ENCODE results near the gene CLCN6.

CLCN6 gene

GRCh38 chr1:11780380-11781147 lies 25.4 kb upstream of the CLCN6 start:
- peak; percentile 96 for DNase-seq (ENCODE audit: low read depth, low spot score)

DNA sequence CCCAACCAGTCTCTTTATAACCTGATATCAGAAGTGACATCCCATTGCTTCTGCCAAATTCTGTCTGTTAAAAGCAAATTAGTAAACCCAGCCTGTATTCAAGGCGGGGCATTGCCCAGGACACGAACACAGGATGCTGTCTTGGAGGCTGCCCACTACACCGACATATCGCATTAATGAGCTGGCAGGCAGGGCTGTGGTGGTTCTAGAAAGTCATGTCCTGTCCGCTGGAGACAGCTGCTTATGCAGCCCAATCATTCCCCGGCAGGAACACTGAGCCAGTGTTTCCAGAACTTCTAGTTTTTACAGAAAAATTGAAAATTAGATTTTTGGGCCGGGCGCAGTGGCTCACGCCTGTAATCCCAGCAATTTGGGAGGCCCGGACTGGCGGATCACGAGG lies 24.7 kb upstream of the CLCN6 start:
- no peak for DNase-seq (ENCODE audit: low read depth, low spot score)

- no peak for DNase-seq (ENCODE audit: low read depth, low spot score)
Observed at GRCh38 chr1:11782127-11782708, 23.8 kb upstream of the CLCN6 start.

DNA sequence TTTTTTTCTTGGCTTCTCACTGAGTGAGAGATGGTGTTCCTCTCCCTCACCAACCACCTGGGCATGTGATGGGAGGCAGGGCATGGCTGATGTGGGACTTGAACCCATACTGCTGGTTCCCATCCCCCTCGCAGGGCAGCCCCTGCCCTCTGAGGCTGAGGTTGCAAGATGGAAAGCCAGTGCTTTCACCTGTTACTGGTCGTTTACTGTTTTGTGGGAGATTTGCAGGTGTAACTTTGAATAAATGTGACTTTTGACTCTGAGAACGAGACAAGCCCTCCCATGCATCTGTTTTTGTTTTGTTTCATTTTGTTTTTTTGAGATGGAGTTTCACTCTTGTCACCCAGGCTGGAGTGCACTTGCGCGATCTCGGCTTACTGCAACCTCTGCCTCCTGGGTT lies 22.4 kb upstream of the CLCN6 start:
- DNase-seq (ENCODE audit: low read depth, low spot score) = no peak

GRCh38 chr1:11784256-11784992 lies 21.6 kb upstream of the CLCN6 start:
- DNase-seq (ENCODE audit: low read depth, low spot score) = no peak

DNA sequence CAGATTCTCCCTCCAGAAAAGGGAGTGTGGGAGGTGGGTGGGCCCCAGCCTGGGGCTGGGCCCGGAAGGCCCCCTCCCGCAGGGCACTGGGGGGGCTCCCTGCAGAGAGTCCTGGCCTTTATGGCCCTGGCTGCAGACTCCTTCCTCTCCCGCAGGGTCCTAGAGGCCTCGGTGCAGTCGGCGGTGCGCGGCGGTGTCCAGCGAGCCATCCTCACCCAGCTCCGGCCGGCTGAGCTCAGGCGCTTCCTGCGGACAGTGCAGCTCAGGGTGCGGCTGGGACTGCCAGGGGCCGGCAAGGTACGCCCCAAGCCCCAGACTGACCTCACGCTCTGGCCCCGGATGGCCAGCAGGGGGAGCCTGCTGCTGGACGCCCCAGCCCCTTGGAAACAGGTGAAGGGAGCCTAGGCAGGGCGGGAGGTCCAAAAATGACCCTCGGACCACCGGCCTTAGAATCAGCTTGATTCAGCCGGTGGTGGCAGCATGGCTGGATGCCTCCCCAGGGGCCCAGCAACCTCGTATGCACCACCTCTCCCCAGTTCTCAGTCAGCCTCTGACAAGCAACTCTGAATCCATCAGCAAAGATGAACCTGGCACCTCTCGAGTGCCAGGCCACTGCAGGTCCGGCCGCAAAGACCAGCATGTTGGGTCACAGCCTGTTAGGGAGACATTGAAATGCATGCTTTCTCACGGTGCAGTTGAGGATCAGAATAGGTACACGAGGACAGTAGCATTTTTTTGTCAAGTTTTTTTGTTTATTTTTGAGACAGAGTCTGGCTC lies 20.8 kb upstream of the CLCN6 start:
- peak; percentile 94 for DNase-seq (ENCODE audit: low read depth, low spot score)

- DNase-seq (ENCODE audit: low read depth, low spot score) = no peak
Observed at GRCh38 chr1:11786168-11786567, 19.8 kb upstream of the CLCN6 start.

GRCh38 chr1:11787251-11787803 lies 18.7 kb upstream of the CLCN6 start:
- peak; percentile 92 for DNase-seq (ENCODE audit: low read depth, low spot score)

GRCh38 chr1:11787804-11788436 lies 18.1 kb upstream of the CLCN6 start:
- DNase-seq (ENCODE audit: low read depth, low spot score) = no peak

DNA sequence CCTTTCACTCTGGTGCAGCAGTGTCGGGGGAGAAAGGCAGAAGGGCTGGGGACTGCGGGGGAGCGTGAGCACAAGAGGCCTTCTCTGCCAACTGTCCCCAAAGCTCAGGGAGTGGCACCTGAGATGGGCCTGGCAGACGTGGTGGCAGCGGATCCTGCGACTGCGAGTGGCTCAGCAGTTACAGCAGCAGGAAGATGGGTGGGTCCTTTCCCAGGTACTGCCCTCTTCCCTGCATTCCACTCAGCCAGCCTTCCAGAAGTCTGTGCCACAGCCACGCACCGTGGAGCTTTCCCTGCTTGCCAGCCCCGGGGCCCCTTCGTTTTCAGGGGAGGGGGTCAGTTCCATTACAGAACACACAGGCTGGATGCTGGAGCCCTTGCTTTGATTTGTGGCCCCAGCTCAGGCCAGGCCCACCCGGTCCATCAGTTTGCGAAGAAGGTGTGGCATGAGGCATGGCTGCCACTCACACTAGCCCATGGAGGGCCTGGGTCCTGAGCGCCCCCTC lies 17.4 kb upstream of the CLCN6 start:
- no peak for DNase-seq (ENCODE audit: low read depth, low spot score)

DNA sequence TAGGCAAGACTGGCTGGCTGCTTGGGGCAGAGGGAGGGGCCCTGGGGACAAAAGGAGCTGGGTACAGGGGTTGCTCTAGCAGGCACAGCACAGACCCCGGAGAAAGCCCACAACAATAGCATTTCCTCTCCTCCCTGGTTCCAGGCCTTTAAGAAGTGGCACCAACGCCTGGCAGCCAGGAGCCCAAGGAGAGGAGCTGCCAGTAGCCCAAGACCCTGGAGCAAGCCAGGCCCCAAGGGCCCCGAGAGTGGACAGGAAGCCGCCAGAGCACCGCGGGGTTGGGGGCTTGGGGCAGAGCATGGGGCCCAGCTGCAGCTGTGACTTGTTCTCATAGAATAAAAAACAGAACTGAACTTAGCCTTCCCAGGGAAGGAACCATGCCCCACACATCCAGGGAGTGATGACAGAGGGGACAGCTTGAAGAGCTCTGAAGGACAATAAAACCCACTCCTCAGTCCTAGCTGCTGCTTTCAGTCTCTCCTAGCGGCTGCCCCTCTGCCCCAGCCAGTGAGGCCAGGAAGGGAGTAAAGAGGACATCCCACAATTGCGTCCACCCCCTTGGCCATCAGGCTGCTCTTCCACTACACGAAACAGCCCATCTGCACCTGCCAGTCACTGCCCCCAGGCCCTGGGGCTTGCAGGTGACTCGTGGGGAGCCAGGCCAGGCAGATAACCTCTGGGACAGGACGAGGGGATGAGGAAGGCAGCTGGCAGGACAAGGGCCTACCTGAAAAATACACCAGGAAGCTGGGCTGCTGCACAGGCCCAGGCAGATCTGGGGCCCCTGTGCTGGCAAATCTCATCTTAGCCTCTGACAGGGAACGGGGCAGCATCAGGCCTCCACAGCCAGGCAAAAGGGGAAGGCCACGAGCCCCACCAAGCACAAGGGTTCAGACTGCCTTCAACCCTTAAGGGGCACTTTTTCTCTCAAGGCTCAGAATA lies 16.6 kb upstream of the CLCN6 start:
- DNase-seq (ENCODE audit: low read depth, low spot score) = no peak

GRCh38 chr1:11790101-11790879 lies 15.7 kb upstream of the CLCN6 start:
- DNase-seq (ENCODE audit: low read depth, low spot score) = no peak

- no peak for DNase-seq (ENCODE audit: low read depth, low spot score)
Observed at GRCh38 chr1:11790880-11791715, 14.9 kb upstream of the CLCN6 start.

DNA sequence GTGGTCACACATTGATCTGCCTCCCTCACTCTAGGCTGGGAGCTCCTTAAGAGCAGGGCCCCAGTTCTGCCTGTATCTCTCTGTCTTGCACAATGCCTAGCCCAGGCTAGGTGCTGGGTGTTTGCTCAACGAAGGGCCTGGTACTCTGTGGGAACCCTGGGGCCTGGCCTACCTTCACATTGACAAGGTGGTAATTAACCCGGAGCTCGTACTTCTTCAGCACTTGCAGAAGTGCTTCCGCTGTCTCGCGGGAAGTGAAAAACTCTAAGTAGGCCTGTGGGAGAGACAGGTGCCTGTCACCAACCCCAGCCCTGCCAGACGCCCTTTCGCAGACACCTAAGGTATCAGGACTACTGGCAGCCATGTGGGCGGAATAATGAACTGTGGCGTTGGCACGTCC lies 13.9 kb upstream of the CLCN6 start:
- no peak for DNase-seq (ENCODE audit: low read depth, low spot score)

- DNase-seq (ENCODE audit: low read depth, low spot score) = no peak
Observed at GRCh38 chr1:11793819-11794218, 12.2 kb upstream of the CLCN6 start.

- DNase-seq (ENCODE audit: low read depth, low spot score) = no peak
Observed at GRCh38 chr1:11794446-11795237, 11.3 kb upstream of the CLCN6 start.

- no peak for DNase-seq (ENCODE audit: low read depth, low spot score)
Observed at GRCh38 chr1:11795238-11795890, 10.6 kb upstream of the CLCN6 start.

All from ELF-1 (cell line).